ENCODE measurements around the gene CDX1.

GRCh38 chr5:150174285-150174684, 7.7 kb downstream of the CDX1 start:
- TF ChIP-seq, protein P1, sequence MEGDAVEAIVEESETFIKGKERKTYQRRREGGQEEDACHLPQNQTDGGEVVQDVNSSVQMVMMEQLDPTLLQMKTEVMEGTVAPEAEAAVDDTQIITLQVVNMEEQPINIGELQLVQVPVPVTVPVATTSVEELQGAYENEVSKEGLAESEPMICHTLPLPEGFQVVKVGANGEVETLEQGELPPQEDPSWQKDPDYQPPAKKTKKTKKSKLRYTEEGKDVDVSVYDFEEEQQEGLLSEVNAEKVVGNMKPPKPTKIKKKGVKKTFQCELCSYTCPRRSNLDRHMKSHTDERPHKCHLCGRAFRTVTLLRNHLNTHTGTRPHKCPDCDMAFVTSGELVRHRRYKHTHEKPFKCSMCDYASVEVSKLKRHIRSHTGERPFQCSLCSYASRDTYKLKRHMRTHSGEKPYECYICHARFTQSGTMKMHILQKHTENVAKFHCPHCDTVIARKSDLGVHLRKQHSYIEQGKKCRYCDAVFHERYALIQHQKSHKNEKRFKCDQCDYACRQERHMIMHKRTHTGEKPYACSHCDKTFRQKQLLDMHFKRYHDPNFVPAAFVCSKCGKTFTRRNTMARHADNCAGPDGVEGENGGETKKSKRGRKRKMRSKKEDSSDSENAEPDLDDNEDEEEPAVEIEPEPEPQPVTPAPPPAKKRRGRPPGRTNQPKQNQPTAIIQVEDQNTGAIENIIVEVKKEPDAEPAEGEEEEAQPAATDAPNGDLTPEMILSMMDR (IDR thresholded peaks at IDR 0.05; ENCODE audit: poor library complexity), result no peak
- TF ChIP-seq EZH2 (IDR thresholded peaks at IDR 0.05; ENCODE audit: borderline replicate concordance) (no peak), EZH2phosphoT487 (IDR thresholded peaks at IDR 0.05; ENCODE audit: low read depth, severe bottlenecking, unreplicated experiment) (no peak)

All from hepatocyte (in vitro differentiated cells).